ENCODE results near the gene TFPT.

The TFPT gene

GRCh38 chr19:54069470-54069869, 46.0 kb downstream of the TFPT start:
- no peak for DNase-seq

- DNase-seq: no peak
These were observed 51.9 kb downstream of the TFPT start, which contains the start of gene VSTM1 for GRCh38 chr19:54063350-54064116. VSTM1 (minus strand) TSS chr19:54063897; CDS start chr19:54063777, 120 bp downstream.

DNA sequence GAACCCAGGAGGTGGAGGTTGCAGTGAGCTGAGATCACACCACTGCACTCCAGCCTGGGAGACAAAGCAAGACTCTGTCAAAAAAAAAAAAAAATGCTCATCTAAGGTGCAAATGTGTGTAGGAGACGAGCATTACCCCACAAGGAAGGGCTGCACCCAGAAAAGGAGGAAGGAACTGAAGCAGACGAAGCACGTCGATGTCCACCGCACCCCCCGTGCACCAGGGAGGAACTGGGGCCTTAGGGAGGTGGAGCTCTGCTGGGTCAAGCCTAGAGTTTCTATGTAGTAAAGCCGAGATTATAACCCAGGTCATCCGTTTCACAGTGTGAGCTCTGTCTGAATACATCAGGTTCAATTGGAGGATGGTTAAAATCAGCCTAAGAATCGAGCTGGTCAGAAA, 52.8 kb downstream of the TFPT start:
- no peak for DNase-seq

Measured in activated naive CD4-positive, alpha-beta T cell treated with Interleukin-2 at 50 U/mL for 16 hours (primary cell).